Heart right ventricle (tissue), 16 donors: ENCODE measurements around the gene DNAJC7. TPM values are rescaled to one million over a fixed set of nuclear protein-coding genes. Genes with fewer than 3 reads are reported as not detected.

ENCODE experiments used
- ATAC-seq, 8 donors: fragments of 200-7000 bp; cut with Tn5 transposase; one replicate each; pipeline ENCODE4 v1.9.1; 2020; ENCODE audit warnings: mild to moderate bottlenecking in 8 of 8, moderate library complexity in 8 of 8, moderate number of reproducible peaks in 1 of 8
- DNase-seq, 2 donors: peaks; one replicate each; pipeline ENCODE4 v3.0.0-alpha.2; 2020
- H3K27ac ChIP-seq, 10 donors: fragments of 200-600 bp; sonication (generic) in 2 of 10; one replicate each; pipeline versions ENCODE4 v1.5.0 to v1.8.0; 2020 to 2022; ENCODE audit warnings: mild to moderate bottlenecking in 3 of 10
- H3K27me3 ChIP-seq, 7 donors: fragments of 200-600 bp; one replicate each; pipeline ENCODE4 v1.8.0; 2021 to 2022; ENCODE audit warnings: mild to moderate bottlenecking in 2 of 7
- H3K36me3 ChIP-seq, 9 donors: fragments of 200-600 bp; sonication (generic) in 1 of 9; one replicate each; pipeline versions ENCODE4 v1.5.0 to v1.8.0; 2020 to 2022; ENCODE audit warnings: mild to moderate bottlenecking in 2 of 9
- H3K4me1 ChIP-seq, 9 donors: fragments of 200-600 bp; sonication (generic) in 1 of 9; one replicate each; pipeline versions ENCODE4 v1.5.0 to v1.8.0; 2020 to 2022; ENCODE audit warnings: mild to moderate bottlenecking in 4 of 9
- H3K4me3 ChIP-seq, 10 donors: fragments of 200-600 bp; sonication (generic) in 2 of 10; one replicate each; pipeline versions ENCODE4 v1.5.0 to v1.8.0; 2020 to 2022; ENCODE audit warnings: mild to moderate bottlenecking in 7 of 10, moderate library complexity in 2 of 10
- H3K9me3 ChIP-seq, 11 donors: fragments of 200-600 bp in 10 of 11; sonication (generic) in 2 of 11; one replicate each; pipeline versions ENCODE4 v1.5.0 to v1.8.0; 2013 to 2022; ENCODE audit warnings: mild to moderate bottlenecking in 2 of 11, control low read depth in 1 of 11, moderate library complexity in 1 of 11
- WGBS, 2 donors: extraction: QIAGEN DNeasy Blood & Tissue Kit; methylation state at CpG; one replicate each; pipeline ENCODE4 v1.1.7; 2013; ENCODE audit warnings: inconsistent platforms in 1 of 2; 5-methylcytosine and 5-hydroxymethylcytosine counted together
- intact Hi-C, 10 donors: fragments of 100-400 bp; cut with DNase I; formaldehyde crosslinking; loops; one replicate each; pipeline versions ENCODE4 v1.11.1 to v1.14.2; 2022
- polyA plus RNA-seq, 2 donors: library from polyadenylated mRNA; stranded (reverse); fragments of 200-250 nt; gene quantifications; one replicate each; pipeline ENCODE4 v1.2.3, GENCODE V29; 2013
- total RNA-seq, 10 donors: library from RNA; stranded (reverse); fragmentation: NEBNext Ultra II Directional in 3 of 10; extraction: Animal tissue kit (Norgen Biotek cat#: 25700) in 3 of 10; gene quantifications; one replicate each; pipeline versions ENCODE4 v1.2.1 to v1.2.4, GENCODE V29; 2021 to 2023
- TF ChIP-seq, protein P1 (sequence below), 9 donors: fragments of 200-600 bp; sonication (generic) in 2 of 9; IDR thresholded peaks; one replicate each; pipeline versions ENCODE4 v1.5.0 to v1.8.0; 2021 to 2022; ENCODE audit warnings: antibody characterized with exemption in 9 of 9, mild to moderate bottlenecking in 5 of 9, moderate library complexity in 1 of 9
- donor health status: Arrhythmogenic right ventricular cardiomyopathy.
- donor health status: ischemic (EF 13 %, LVEDD 7.1; RV severe dilation, severe dysfunction).
- donor health status: healthy with polysubstance abuse.
- donor health status: DM: no; HTN: yes; CAD: no.
- donor health status: DM: no; HTN: no; CAD: no.
- donor health status: ischemic (EF 25% LVEDD 6.9; RV normal size, moderate dysfunction).
- donor health status: ischemic (EF 25% LVEDD 5.7; RV mildly dilated, moderate dysfunction).
- donor health status: healthy.
- donor health status: DM: yes; HTN: yes; CAD: no.
- donor health status: Ischemic cardiomyopathy.
- donor health status: ischemic (EF 35%, LVEDD 5.7; RV mildly dilated, moderate dysfunction).
- donor health status: nonischemic (EF 11% LVEDD 7.7; RV severe dilation, severe dysfunction).
- donor health status: DM: yes; HTN: yes; CAD: no.
- donor health status: PGD.
- donor health status: ischemic (EF 29% LVEDD 5.4; RV normal size, mild dysfunction).
- donor health status: nonischemic (EF 23%, LVEDD 6.1; RV moderate dilation, normal function).

DNAJC7 gene
- total and polyA plus RNA-seq, 12 donors = 68.8 to 121 (median 82.7) TPM

DNA sequence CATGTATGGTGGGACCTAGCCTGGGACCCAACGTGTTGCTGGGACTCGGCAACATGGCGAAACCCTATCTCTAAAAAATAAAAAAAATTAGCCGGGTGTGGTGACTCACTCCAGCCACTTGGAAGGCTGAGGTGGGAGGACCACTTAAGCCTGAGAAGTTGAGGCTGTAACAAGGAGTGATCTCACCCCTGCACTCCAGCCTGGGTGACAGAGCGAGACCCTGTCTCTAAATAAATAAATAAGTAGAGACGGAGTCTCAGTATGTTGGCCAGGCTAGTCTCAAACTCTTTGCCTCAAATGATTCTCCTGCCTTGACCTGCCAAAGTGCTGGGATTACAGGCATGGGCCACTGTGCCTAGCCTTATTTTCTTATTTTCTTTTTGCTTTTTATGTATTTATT lies 60.7 kb downstream of the DNAJC7 start:
- Histone ChIP-seq H3K9me3 (no peaks in the 10 kb centered on the region), H3K27me3 (no peaks in the 10 kb centered on the region), H3K27ac (no peak overlapping the region), H3K4me3 (no peak overlapping the region), H3K36me3 (no peaks in the 10 kb centered on the region), H3K4me1 (peaks cover 0 to 8% (median 0%) of the 10 kb centered on the region in 9 donors)
- intact Hi-C loops = no loop called here
- TF ChIP-seq, protein P1, sequence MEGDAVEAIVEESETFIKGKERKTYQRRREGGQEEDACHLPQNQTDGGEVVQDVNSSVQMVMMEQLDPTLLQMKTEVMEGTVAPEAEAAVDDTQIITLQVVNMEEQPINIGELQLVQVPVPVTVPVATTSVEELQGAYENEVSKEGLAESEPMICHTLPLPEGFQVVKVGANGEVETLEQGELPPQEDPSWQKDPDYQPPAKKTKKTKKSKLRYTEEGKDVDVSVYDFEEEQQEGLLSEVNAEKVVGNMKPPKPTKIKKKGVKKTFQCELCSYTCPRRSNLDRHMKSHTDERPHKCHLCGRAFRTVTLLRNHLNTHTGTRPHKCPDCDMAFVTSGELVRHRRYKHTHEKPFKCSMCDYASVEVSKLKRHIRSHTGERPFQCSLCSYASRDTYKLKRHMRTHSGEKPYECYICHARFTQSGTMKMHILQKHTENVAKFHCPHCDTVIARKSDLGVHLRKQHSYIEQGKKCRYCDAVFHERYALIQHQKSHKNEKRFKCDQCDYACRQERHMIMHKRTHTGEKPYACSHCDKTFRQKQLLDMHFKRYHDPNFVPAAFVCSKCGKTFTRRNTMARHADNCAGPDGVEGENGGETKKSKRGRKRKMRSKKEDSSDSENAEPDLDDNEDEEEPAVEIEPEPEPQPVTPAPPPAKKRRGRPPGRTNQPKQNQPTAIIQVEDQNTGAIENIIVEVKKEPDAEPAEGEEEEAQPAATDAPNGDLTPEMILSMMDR (IDR thresholded peaks at IDR 0.05) = no peak
- DNase-seq (no peak), ATAC-seq (no peak)
- WGBS, 2 donors = 84 to 96% methylated on average over 6 of the region's 6 CpGs

DNA sequence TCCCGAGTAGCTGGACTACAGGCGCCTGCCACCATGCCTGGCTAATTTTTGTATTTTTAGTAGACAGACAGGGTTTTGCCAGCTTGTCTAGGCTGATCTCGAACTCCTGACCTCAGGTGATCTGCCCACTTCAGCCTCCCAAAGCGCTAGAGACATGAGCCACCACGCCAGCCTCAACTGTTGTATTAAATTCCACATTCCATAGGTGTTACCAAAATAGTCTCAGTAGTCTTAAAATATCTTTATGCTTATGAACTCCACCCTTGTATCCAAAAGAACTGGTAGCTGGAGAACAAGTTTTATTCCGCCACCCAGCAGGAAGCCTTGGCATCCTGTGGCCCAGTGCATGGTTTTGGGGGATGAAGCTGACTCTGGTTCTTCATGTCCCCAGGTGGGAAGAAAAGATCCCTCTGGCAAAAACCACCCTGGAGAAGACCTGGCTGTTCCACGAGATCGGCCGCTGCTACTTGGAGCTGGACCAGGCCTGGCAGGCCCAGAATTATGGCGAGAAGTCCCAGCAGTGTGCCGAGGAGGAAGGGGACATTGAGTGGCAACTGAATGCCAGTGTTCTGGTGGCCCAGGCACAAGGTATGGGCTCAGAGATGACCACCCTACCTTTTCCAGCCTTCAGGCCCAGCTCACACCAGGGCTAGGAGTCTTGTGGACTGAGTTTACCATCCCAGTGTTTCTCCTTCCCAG lies 68.3 kb downstream of the DNAJC7 start:
- 79 to 83% methylated on average over 11 of the region's 11 CpGs for WGBS, 2 donors
- Histone ChIP-seq H3K9me3 (no peaks in the 10 kb centered on the region), H3K4me1 (no peaks in the 10 kb centered on the region), H3K27me3 (no peaks in the 10 kb centered on the region), H3K36me3 (peaks cover 0 to 3% (median 0%) of the 10 kb centered on the region in 9 donors), H3K27ac (no peak overlapping the region), H3K4me3 (no peak overlapping the region)
- TF ChIP-seq, protein P1 (IDR thresholded peaks at IDR 0.05) = no peak
- no peak for ATAC-seq
- DNase-seq = no peak
- intact Hi-C loops = no loop called here

DNA sequence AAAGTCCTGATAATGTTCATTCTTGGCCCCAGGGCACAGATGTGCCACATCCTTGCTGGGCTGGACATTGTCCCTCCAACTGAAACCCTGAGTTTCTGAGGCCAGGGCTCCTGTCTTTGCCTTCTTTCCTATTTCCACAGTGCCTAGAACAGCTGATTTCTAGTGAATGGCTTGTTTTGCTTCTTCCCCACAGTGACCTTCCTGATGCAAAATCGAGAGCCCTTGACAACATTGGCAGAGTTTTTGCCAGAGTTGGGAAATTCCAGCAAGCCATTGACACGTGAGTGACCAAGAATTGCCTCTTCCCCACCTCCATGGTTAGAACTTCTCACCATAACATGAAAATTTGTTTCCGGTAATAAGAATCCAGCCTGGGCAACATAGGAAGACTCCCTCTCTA lies 72.3 kb downstream of the DNAJC7 start:
- Histone ChIP-seq H3K27ac (no peak overlapping the region), H3K9me3 (no peaks in the 10 kb centered on the region), H3K4me3 (no peak overlapping the region), H3K36me3 (peaks cover 0 to 3% (median 0%) of the 10 kb centered on the region in 9 donors), H3K27me3 (no peaks in the 10 kb centered on the region), H3K4me1 (no peaks in the 10 kb centered on the region)
- TF ChIP-seq, protein P1 (IDR thresholded peaks at IDR 0.05) = no peak
- intact Hi-C loops = no loop called here
- ATAC-seq = no peak
- whole genome bisulfite sequencing, 2 donors = 83 to 86% methylated on average over 3 of the region's 3 CpGs
- DNase-seq = no peak

DNA sequence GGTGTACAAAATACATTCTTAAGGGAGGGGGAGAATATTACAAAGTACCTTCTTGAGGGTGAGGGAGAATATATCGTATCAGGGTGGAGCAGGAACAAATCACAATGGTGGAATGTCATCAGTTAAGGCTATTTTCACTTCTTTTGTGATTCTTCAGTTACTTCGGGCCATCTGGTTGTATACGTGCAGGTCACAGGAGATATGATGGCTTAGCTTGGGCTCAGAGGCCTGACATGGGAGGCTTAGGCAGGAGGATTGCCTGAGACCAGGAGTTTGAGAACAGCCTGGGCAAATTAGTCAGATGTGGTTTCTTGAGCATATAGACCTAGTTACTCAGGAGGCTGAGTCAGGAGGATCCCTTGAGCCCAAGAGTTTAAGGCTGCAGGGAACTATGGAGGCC lies 73.7 kb downstream of the DNAJC7 start:
- no peak overlapping the region for H3K27ac ChIP-seq
- DNase-seq (no peak), ATAC-seq (no peak)
- peaks cover 0 to 3% (median 0%) of the 10 kb centered on the region in 9 donors for H3K4me1 ChIP-seq
- 86 to 94% methylated on average over 3 of the region's 3 CpGs for WGBS, 2 donors
- intact Hi-C loops = no loop called here
- TF ChIP-seq, protein P1 (IDR thresholded peaks at IDR 0.05) = no peak
- no peaks in the 10 kb centered on the region for H3K9me3 ChIP-seq
- no peaks in the 10 kb centered on the region for H3K27me3 ChIP-seq
- no peaks in the 10 kb centered on the region for H3K36me3 ChIP-seq
- no peak overlapping the region for H3K4me3 ChIP-seq
